RWPE1 (cell line): ENCODE results near the gene F2.
"Not testable (repeated sequence)": the region's sequence is repeated elsewhere in the genome, so short reads cannot be mapped to it uniquely, and the experiment has no call there.

Source experiments
- CTCF ChIA-PET: fragments of 350-600 bp; sonication (Branson Sonifier 250); formaldehyde crosslinking; extraction: SDS; loops from one replicate; lab custom pipeline; 2021; lab: Yijun Ruan, JAX
- POLR2A ChIA-PET: fragments of 400-600 bp; formaldehyde crosslinking; extraction: SDS; loops from one replicate; lab custom pipeline; 2020; ENCODE audit warnings: antibody characterized with exemption; ENCODE audit not compliant: low non-redundant PET; lab: Yijun Ruan, JAX
- DNase-seq: peaks from one replicate; pipeline ENCODE4 v3.0.0; 2012; ENCODE audit warnings: low spot score
- H3K27ac ChIP-seq: fragments of 450-650 bp; 2 replicates; pipeline ENCODE4 v1.5.1; 2017
- CTCF ChIP-seq: fragments of 450-650 bp; conservative IDR thresholded peaks from 2 replicates; pipeline ENCODE4 v1.5.1; 2017; ENCODE audit warnings: low read depth, mild to moderate bottlenecking

Gene F2

DNA sequence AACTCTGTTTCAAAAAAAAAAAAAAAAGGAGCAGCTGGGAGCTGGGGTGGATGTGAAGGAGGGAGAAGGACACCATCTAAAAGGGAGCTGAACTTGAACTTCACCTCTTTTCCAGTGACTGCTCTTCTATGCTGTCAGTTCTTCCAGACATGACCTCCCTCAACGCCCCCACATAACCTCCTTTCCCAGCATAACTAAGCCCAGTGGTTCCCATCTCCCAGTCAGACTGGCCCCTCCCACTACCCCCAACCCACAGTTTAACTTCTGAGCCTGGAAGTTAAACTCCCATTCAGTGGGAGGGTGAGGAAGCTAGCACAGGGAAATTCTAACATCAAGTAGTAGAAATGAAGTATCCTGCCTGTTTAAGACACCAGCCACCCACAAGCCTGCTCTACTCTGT is 20.4 kb upstream of the F2 start:
- DNase-seq, result no peak
- no peak for TF ChIP-seq CTCF
- POLR2A ChIA-PET, result interaction anchor here (0.6 to 4.1 kb wide), 3 partner anchors 10 to 516 kb away, joined by 3 to 28 read pairs (median 3); no protein-coding TSS in a partner anchor
- H3K27ac ChIP-seq, result no peak overlapping the region; the same call in 1 of the 2 replicates
- CTCF ChIA-PET, result no interaction called here

DNA sequence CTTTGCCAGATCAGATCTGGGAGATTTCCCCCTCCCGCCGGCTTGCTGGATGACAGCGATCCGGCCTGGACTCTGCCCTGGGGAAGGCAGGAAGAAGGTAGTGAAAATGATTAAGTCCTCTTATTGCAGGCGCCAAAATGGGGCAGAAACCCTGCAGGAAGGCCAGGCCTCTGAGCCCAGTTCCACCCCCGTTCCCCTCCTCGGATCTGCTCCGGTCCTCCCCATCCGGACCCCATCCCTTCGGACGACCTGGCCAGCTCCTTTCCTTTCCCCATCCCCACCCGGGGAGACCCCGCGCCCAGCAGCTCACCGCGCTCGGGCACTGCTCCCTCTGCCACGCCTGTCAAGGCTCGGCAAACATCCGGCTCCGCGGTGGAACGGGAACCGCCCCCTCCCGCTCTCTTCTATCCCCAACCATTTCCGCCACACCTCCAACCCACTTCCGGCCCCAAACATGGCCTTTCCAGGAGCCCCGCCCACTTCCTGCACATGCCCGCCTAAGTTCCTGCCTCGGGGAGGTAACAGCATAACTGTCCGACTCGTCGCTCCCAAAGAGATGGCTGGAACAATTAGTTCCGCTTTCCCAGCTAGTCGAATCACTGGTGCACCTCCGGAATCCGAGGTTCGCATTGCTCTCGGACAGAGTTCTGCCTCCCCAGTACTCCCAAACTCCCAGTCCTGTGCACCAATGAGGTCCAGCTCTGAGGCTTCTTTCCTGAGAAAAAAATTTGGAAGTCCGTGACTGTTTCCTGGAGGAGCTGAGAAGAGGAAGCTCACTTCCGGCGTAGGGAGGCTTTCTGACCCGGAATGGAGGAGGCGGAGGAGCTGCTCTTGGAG is 18.6 kb upstream of the F2 start, which contains the start of the genes ARHGAP1 and ZNF408:
TSS of gene ARHGAP1 (minus strand) at position 379 of the 837 bp plus-strand sequence. CDS start 4,512 bp downstream, outside the sequence.
TSS of gene ZNF408 (plus strand) at position 791 of the 837 bp plus-strand sequence. CDS start at position 808, 17 bp downstream.
- ChIA-PET POLR2A (interaction anchor here (1.4 to 4.1 kb wide), 3 partner anchors 13 to 26 kb away, joined by 6 to 28 read pairs (median 10); no protein-coding TSS in a partner anchor), CTCF (interaction anchor here (0.6 kb wide), 1 partner anchor 9 kb away, joined by 4 read pairs; no protein-coding TSS in a partner anchor)
- no peak for TF ChIP-seq CTCF
- peak; percentile 93 for DNase-seq
- H3K27ac ChIP-seq, result peak within 1 kb of the TSS; percentile 89

DNA sequence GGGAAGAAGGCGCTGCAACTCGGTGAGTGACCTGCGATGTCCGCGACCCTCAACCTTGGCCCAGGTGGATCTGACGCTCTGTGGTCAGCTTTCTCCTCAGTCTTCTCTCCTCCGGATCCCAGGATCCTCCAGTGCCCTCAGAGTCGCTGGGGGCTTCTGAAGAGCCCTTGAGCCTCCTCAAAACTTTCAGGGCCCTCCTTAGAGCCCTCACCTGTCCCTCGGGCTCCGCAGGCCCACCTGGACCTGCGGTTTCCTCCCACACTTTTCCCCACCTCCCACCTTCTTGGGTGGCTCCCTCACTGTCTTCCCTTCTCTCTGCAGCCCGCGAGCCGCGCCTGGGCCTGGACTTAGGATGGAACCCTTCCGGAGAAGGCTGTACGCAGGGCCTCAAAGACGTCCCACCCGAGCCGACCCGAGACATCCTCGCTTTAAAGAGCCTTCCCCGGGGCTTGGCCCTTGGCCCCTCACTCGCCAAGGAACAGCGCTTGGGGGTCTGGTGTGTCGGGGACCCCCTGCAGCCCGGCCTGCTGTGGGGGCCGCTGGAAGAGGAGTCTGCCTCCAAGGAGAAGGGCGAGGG is 17.8 kb upstream of the F2 start:
- peak overlapping the region; percentile 89 for H3K27ac ChIP-seq
- ChIA-PET POLR2A (interaction anchor here (0.7 to 4.1 kb wide), 4 partner anchors 14 to 59 kb away, joined by 4 to 28 read pairs (median 8); no protein-coding TSS in a partner anchor), CTCF (interaction anchor here (0.6 kb wide), 1 partner anchor 10 kb away, joined by 4 read pairs; no protein-coding TSS in a partner anchor)
- TF ChIP-seq CTCF, result no peak
- no peak for DNase-seq

DNA sequence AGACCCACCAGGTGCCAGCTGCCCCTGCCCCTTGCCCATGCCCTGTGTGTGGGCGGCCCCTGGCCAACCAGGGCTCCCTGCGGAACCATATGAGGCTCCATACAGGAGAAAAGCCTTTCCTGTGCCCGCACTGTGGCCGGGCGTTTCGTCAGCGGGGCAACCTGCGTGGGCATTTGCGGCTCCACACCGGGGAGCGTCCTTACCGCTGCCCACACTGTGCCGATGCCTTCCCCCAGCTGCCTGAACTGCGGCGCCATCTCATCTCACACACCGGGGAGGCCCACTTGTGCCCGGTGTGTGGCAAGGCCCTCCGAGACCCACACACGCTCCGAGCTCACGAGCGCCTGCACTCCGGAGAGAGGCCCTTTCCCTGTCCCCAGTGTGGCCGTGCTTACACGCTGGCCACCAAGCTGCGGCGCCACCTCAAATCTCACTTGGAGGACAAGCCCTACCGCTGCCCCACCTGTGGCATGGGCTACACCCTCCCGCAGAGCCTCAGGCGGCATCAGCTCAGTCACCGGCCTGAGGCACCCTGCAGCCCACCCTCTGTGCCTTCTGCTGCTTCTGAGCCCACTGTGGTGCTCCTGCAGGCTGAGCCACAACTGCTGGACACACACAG is 13.8 kb upstream of the F2 start:
- peak overlapping the region; percentile 13; the same call in 1 of the 2 replicates for H3K27ac ChIP-seq
- POLR2A ChIA-PET, result no interaction called here
- no peak for DNase-seq
- no peak for TF ChIP-seq CTCF
- CTCF ChIA-PET, result no interaction called here

GRCh38 chr11:46706886-46707285 is 12.1 kb upstream of the F2 start:
- ChIA-PET CTCF (no interaction called here), POLR2A (no interaction called here)
- TF ChIP-seq CTCF, result no peak
- no peak overlapping the region for H3K27ac ChIP-seq
- no peak for DNase-seq

DNA sequence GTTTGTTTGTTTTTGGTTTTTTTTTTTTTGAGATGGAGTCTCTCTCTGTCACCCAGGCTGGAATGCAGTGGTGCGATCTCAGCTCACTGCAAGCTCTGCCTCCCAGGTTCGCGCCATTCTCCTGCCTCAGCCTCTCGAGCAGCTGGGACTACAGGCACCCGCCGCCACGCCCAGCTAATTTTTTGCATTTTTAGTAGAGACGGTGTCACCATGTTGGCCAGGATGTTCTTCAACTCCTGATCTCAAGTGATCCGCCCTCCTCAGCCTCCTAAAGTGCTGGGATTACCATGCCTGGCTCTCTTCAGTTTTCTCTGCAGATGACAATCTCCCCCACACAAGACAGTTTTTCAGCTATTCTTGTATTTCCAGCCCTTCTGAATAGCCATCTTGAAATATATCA is 9.7 kb upstream of the F2 start:
- CTCF ChIA-PET, result interaction anchor here (0.6 kb wide), 1 partner anchor 556 kb away, joined by 3 read pairs; no protein-coding TSS in a partner anchor
- POLR2A ChIA-PET, result interaction anchor here (0.5 kb wide), 1 partner anchor 505 kb away, joined by 3 read pairs; no protein-coding TSS in a partner anchor
- peak overlapping the region; percentile 32 for H3K27ac ChIP-seq
- DNase-seq, result not testable (repeated sequence)
